Measurements from ENCODE around the gene FRMD3.
A peak's percentile ranks its signal among the peaks of the same experiment; 100 is the strongest.
"Not testable (repeated sequence)": the region's sequence is repeated elsewhere in the genome, so short reads cannot be mapped to it uniquely, and the experiment has no call there.

Gene FRMD3

GRCh38 chr9:83384214-83384613 lies 154.0 kb downstream of the FRMD3 start:
- no peak for DNase-seq

GRCh38 chr9:83383034-83383433 lies 155.2 kb downstream of the FRMD3 start:
- no peak for DNase-seq

DNA sequence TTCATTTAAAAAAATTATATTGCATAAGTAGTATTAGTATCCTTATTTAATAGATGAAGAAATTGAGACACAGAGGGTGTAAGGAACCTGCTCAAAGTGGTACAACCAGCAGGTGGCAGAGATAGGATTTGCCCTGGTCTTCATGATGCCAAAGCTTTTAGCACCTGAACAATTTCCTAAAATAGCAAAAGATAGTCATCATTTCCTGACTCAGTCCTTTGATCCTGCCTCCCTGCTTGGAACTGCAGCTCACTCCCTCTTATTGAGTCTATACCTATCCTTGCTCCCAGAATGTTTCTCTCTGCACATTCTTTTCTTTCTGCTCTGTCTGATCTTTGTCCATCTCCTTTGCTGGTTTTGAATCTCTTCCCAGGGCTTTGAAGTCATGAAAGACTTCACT lies 155.8 kb downstream of the FRMD3 start:
- no peak for DNase-seq

GRCh38 chr9:83379045-83379444 lies 159.2 kb downstream of the FRMD3 start:
- no peak for DNase-seq

- DNase-seq = no peak
These were observed 165.2 kb downstream of the FRMD3 start for GRCh38 chr9:83372957-83373356.

- no peak for DNase-seq
These were observed 170.9 kb downstream of the FRMD3 start for GRCh38 chr9:83367326-83367725.

DNA sequence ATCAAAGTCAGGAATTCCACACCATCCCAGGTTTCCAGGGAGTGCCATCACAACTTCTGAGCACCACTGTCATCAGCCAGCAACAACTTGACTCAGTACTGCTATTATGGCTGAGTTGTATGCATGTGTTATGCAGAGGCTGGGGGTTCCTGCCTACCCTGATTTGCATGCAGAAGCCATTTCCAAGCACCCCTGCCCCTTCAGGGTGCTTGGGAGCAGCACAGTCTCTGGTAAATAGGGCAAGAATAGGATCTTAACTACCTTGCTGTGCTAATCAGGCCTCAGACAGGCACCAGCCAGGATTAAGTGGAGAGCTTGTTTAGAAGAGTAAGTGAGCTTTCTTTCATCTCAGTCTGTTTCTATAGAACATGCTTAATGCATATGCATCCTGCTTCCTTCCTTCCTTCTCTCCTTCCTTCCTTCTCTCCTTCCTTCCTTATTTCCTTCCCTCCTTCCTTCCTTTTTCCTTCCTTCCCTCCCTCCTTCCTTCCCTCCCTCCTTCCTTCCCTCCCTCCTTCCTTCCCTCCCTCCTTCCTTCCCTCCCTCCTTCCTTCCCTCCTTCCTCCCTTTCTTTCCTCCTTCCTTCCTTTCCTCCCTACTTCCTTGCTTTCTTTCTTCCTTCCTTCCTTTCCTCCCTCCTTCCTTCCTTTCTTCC lies 175.7 kb downstream of the FRMD3 start:
- DNase-seq = no peak

DNA sequence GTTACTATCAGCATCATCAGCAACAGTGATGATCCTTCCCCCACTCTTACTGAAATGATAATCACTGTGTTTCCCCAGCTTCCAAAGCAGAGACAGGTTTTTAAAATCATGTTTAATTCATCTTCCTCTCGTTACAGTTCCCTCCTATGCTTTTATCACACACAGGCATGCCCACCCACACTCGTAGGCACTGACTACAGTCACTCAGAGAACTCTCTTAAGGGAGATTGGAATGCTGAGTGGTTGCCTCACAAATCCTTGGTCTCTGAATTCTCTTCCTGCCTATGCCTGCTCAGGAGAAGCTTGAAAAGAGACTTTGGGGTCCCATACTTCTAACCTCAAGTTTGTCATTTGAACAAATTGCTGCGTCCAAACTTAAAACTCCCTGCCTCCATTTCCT lies 179.2 kb downstream of the FRMD3 start:
- DNase-seq = no peak

DNA sequence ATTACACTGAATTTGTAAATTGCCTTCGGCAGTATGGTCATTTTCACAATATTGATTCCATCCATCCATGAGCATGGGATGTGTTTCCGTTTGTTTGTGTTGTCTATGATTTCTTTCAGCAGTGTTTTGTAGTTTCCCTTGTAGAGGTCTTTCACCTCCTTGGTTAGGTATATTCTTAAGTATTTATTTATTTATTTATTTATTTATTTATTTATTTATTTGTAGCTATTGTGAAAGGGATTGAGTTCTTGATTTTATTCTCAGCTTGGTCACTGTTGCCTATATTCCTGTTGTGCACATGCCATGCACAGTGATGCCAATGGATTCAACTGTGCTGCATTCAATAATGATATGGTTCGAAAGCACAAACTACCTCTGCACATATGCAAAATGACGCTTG lies 179.7 kb downstream of the FRMD3 start:
- not testable (repeated sequence) for DNase-seq

DNA sequence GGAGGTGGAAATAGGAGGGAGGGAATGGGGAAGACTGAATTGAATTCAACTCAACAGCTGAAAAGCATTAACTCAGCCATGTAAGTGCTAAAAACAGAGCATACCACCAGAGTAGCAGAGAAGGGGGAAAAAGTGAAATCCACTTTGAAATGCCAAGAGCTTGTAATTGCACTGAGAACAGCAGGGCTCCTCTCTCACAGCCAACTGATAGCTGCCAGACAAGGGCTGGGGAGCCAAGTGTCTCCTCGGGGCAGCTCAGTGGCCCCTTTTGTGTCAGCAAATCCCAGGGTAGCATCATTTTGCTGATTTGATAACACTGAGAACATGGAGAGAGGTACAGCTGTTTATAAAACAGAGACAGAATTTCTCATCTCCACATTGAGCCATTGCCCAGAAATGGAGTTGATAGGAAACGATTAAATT lies 182.5 kb downstream of the FRMD3 start:
- no peak for DNase-seq

DNA sequence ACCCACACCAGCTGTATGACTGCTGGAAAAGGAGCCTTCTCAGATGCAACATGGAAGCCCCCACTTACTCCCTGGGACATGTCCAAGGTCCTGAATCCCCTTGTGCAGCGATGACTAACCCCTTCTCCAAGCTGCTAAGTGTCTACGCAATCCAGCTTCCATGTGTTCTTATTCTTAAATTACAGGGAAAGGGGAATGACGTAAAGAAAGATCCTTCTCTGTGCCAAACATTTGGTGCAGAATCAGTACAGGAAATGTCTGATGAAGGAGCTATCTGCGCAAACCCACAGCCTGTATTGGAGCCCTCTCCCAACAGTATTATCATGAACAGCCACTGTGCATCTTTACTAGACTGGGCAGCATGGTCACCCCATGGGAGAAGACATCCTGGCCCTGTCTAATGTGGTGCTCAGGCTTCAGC lies 183.2 kb downstream of the FRMD3 start:
- no peak for DNase-seq

DNA sequence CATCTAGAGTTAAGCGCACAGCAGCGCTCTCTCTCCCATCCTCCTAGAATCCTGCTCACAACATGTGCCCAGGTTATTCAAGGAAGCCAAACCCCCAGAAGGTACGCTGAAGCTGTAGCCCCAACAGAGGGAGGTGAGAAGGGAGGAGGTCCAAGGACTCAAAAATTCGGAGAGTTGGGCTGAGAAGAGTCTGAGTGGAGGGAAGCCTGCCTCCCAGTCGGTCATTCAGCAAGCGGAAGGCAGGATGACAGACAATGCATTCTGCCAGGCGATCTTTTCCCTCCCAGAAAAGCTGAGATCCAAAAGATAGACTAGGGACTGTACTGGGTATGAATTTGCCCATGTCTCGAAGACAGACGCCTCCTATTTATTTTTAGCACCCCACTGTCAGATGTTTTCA lies 189.2 kb downstream of the FRMD3 start:
- no peak for DNase-seq

GRCh38 chr9:83346655-83347420 lies 191.4 kb downstream of the FRMD3 start:
- no peak for DNase-seq

- no peak for DNase-seq
These were observed 194.7 kb downstream of the FRMD3 start for GRCh38 chr9:83343366-83343999.

DNA sequence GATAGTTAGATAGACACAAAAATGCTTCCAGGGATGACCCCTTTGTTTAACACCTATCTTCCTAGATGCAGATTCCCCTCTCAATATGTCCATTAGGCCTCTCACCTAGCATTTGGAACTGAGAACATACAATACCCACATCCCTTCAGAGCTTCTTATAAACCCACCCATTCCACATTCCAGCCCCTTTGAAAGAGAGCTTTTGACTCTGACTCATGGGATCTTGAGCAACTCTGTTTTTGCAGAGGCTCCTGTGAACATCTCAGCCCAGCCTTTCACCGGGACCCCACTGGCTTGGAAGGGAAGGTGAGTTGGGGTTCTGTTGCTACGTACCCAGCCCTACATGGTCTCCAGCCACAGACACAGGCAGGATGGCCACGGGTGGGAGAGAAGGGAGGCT lies 195.5 kb downstream of the FRMD3 start:
- no peak for DNase-seq

- no peak for DNase-seq
These were observed 196.2 kb downstream of the FRMD3 start for GRCh38 chr9:83342006-83342405.

- DNase-seq = no peak
These were observed 197.8 kb downstream of the FRMD3 start for GRCh38 chr9:83340451-83340850.

DNA sequence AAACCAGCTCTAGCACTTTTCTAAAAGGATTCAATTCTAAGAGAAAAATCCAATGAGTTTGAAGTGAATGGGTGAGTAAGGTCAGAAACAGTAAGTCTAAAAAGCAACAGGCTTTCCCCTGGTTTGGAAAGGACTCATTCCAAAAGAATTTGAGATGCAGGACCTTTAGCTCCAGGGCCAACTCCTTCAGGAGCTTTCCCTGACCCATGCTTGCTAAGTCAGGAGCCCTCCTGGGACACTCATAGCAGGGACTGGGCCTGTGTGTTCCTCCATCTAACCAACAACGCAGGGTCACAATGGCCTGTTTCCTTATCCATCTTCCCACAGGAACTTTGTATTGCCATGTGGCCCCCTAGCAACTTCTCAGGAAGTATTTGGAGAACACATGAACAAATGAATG lies 198.8 kb downstream of the FRMD3 start:
- no peak for DNase-seq

GRCh38 chr9:83336706-83337105 lies 201.5 kb downstream of the FRMD3 start:
- no peak for DNase-seq

- peak; percentile 57 for DNase-seq
These were observed 203.9 kb downstream of the FRMD3 start for GRCh38 chr9:83334320-83334719.

DNA sequence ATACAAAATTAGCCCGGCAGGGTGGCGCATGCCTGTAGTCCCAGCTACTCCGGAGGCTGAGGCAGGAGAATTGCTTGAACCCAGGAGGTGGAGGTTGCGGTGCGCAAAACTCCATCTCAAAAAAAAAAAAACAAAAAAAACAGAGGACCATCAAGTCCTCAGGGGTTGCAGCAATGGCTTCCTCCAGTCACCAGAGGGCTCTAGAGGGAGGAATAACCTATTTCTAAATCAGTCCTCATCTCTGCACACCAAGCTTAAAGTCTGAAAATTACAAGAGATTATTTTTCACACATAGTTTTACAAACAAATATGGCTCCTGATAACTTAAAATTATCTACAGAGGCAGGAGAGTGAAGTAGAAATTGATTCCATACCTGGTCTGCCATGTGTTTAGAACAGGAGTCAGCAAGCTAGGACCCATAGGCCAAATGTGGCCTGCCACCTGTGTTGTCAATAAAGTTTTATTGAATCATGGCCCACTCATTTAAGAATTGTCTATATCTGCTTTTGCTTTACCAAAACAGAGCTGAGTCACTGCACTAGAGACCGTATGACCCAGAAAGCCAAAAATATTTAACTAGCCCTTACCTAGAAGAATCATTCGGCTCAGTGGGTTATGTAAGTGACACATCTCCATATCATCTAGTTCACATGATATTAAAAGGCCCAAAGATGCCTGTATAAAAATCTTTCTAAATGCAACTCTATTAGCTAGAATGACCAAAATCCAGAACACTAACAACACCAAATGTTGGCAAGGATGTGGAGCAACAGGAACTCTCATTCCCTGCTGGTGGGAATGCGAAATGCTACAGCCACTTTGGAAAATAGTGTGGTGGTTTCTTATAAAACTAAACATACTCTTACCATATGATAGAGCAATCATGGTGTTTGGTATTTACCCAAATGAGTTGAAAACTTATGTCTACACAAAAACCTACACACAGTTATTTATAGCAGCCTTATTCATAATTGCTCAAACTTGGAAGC lies 207.7 kb downstream of the FRMD3 start:
- no peak for DNase-seq

DNA sequence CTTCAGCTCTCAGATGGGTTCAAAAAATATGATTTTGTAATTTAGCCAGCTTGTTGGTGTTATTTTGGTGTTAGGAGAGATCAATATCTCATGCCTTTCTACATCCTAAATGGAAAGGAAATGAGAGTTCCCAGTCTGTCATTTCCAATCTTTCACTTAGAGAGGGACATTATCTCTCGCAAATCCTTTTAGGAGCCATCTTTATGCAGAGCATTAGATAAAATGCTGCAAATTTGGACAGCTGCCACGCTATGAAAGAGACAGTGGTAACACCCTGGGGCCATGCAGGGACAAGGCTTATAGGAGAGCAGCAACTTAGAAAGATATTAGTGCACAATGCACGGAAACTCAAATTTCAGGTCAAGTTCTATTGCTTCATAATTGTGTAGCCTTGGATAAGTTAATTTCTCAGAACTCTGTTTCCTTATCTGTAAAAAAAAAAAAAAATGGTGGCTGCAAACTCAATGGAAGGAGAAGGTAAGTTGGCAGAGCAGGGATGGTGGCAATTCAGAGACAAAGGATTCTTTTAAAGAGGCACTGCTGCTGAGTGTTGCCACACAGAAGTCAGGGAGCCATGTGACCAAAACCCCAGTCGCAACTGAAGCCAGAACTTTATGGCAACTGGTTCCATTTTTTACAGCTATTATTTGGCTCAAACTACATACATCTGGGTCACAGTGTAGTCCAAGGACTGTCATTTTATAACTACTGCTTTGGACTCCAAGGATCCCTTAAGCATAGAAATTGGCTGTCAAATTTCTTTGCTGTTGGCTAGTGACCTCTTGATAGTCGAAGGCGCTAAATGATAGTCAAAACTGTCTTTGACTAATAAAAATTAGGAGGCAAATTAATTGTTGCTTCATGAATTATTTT lies 210.2 kb downstream of the FRMD3 start:
- DNase-seq = no peak
